22Rv1 (cell line): ENCODE measurements around the gene RING1.

ENCODE experiments used
- H3K27ac ChIP-seq: fragments of 450-650 bp; 2 replicates; pipeline ENCODE4 v1.5.1; 2017
- CTCF ChIP-seq: fragments of 450-650 bp; IDR thresholded peaks from 2 replicates; pipeline ENCODE4 v1.5.1; 2017; ENCODE audit warnings: mild to moderate bottlenecking
- ZFX ChIP-seq: fragments of 450-650 bp; IDR thresholded peaks from 2 replicates; pipeline ENCODE4 v1.6.1; 2017; ENCODE audit warnings: antibody characterized with exemption, borderline replicate concordance

RING1 gene

GRCh38 chr6:33189625-33190448, 18.5 kb upstream of the RING1 start:
- H3K27ac ChIP-seq = no peak overlapping the region
- TF ChIP-seq ZFX (no peak), CTCF (no peak)

- TF ChIP-seq CTCF (no peak), ZFX (no peak)
- no peak overlapping the region for H3K27ac ChIP-seq
Measured at GRCh38 chr6:33190504-33191107, 17.7 kb upstream of the RING1 start.

GRCh38 chr6:33191383-33192104, 16.8 kb upstream of the RING1 start:
- TF ChIP-seq ZFX (no peak), CTCF (no peak)

GRCh38 chr6:33192105-33192646, 16.1 kb upstream of the RING1 start, which contains the start of gene COL11A2:
Gene COL11A2, minus strand, starts transcription at chr6:33192467. Its CDS starts 227 bp downstream, at chr6:33192240.
- no peak within 1 kb of the TSS for H3K27ac ChIP-seq

More at GRCh38 chr6:33191383-33192104, 16.8 kb upstream of the RING1 start:
- no peak overlapping the region for H3K27ac ChIP-seq

GRCh38 chr6:33192671-33193602, 15.4 kb upstream of the RING1 start:
- no peak overlapping the region for H3K27ac ChIP-seq
- no peak for TF ChIP-seq ZFX
- TF ChIP-seq CTCF = no peak

More at GRCh38 chr6:33192105-33192646, 16.1 kb upstream of the RING1 start, which contains the start of gene COL11A2:
- TF ChIP-seq ZFX (no peak), CTCF (no peak)

- H3K27ac ChIP-seq = no peak overlapping the region
- no peak for TF ChIP-seq ZFX
- TF ChIP-seq CTCF = no peak
Measured at GRCh38 chr6:33193619-33194018, 14.7 kb upstream of the RING1 start.
